GM12872 (cell line): ENCODE data around the gene AK9.

ENCODE experiments used
- CTCF ChIP-seq: IDR thresholded peaks from 3 replicates; pipeline ENCODE4 v1.5.1; 2011; ENCODE audit warnings: low read depth, mild to moderate bottlenecking, low read length, moderate library complexity; ENCODE audit not compliant: insufficient read depth

The AK9 gene

DNA sequence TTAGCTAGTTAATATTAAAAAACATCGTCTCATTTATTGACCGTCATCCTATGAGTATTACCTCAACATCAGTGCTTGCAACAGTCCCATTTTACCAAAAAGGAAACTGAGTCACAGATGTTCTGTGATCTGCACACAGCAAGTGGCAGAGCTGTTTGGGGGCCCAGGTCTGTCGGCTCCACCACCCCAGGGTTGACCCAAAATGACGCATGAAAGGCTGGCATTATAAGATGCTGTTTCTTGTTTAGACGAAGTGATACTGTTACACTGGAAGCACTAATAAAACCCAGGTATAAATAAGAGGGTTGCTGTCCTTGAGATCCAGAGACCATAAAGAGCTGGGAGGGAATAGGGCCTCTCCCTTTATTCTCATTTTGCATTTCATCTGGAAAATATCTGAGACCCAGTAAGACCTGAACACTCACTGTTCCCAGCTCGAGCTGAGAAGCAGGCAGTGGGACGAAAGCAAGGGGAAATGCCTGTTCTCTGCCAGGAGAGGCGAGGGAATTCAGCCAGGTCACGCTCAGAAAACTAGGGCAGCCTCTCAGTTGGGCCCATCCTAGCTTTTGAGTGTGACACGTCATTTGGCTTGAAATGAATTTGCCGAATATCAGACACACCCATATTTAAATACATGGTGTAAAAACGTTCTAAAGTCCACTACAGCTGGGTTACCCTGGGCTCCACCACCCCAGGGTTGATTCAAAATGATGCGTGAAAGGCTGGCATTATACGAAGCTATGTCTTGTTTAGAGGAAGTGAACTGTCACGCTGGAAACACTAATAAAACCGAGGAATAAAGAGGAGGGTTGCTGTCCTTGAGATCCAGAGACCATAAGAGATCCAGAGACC, 234.1 kb downstream of the AK9 start:
- no peak for TF ChIP-seq CTCF

- TF ChIP-seq CTCF: no peak
These were observed 234.9 kb downstream of the AK9 start for GRCh38 chr6:109456111-109456583.

DNA sequence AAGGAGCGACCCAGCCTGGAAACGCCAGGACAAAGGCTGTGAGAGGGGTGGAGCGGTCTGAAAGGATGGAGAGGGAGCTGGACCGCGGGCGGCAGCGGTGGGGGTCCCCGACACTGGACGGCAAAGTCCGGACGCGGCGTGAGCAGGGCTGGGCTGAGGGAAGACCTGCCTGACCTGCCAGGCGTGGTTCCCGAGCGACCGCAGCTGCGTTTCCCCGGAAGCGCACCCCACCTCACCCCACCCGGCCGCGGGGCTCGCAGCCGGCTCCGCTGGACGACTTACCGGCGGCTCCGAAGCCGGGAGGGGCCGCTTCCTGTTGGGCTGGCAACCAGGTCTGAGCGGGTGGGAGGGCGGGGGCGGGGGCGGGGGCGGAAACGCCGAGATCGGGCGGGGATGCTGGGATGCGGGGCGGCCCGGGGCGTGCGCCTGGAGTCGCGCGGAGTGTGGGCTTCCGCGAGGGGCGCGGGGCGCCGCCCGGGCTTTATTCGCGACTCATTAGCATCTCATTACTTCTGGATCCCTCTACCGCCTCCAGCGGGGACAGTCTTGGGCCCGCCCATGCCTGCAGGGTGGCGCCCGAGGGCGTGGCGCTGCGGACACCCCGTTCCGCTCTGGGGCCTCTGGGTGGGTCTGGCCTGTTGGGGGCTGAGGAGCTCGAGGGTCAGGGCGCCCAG, 235.4 kb downstream of the AK9 start, which contains the start of gene MICAL1:
MICAL1 (minus strand) TSS at position 336 of the 674 bp plus-strand sequence. CDS start 1,576 bp downstream, outside the sequence.
- TF ChIP-seq CTCF: peak; percentile 45; the same call in 1 of the 3 replicates

GRCh38 chr6:109454496-109455436, 236.2 kb downstream of the AK9 start:
- no peak for TF ChIP-seq CTCF

- no peak for TF ChIP-seq CTCF
These were observed 237.2 kb downstream of the AK9 start for GRCh38 chr6:109453594-109454495.

DNA sequence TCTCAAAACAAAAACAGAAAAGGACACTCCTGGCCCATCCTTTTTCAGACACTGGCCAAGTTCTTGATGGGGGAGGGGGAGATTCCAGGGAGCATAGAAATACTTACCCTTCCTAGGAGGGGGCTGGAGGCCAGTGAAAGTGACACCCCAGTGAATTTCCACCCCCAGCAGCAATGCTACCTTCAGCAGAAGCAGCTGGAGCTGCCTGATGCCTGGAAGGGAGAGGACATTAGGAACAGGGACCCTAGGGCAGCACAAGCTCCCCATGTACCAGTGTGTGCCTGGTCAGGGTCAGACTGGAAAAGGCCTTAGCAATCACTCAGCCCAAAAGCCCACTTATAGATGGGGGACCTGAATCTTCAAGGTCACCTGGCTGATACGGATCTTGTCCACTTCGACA, 237.8 kb downstream of the AK9 start:
- no peak for TF ChIP-seq CTCF
